ENCODE measurements around the gene CDH23. TPM values are rescaled to one million over a fixed set of nuclear protein-coding genes. Genes with fewer than 3 reads are reported as not detected.

Gene CDH23
- total and polyA plus RNA-seq, 2 of the 8 experiments (the other 6 are each of a cell fraction or from before 2014, with no cell fraction given), result 1.9 to 4.9 TPM

DNA sequence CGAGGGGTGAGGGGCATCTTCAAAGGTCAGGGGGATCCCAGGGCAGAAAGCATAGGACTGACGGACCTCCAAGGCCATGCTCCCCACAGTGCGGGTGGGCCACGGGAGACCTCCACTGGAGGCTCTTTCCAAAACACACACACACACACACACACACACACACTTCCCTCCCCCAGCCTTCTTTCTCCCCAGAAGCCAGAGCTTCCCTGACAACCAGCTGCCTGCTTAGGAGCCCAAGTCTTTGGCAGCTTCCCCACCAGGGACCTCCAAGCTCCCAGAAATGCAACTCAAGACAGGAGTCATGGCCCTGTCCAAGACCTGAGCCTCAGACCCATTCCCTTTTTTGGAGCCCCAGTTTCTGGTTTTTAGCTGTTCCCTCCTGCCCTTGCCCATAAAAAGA is 323.6 kb downstream of the CDH23 start:
- no peak for FAIRE-seq
- Histone ChIP-seq H3K4me3 (ENCODE audit: extremely low read depth in 1 of 4, insufficient read depth in 2 of 4, low read depth in 3 of 4, low read length in 4 of 4) (no peak overlapping the region), H2BK20ac (ENCODE audit: low read length) (no peak overlapping the region), H4K91ac (replicated peaks; ENCODE audit: insufficient read length, low read length) (no peak overlapping the region), H2BK15ac (ENCODE audit: low read length) (peak overlapping the region; percentile 81; the same call in 1 of the 2 replicates), H3K36me3 (ENCODE audit: control insufficient read depth in 2 of 4, insufficient read depth in 4 of 4, low read length in 3 of 4) (no peaks in the 10 kb centered on the region), H2AFZ (ENCODE audit: low read length) (peak overlapping the region; percentile 28; the same call in 1 of the 2 replicates), H2BK12ac (ENCODE audit: low read depth, low read length) (peak overlapping the region; percentile 50; the same call in 1 of the 2 replicates), H4K5ac (ENCODE audit: insufficient read length, low read depth, low read length) (no peak overlapping the region), H3K14ac (ENCODE audit: insufficient read length) (no peak overlapping the region), H3K27me3 (replicated peaks in 1 of 4; ENCODE audit: control insufficient read depth in 3 of 4, extremely low read depth in 1 of 4, insufficient read depth in 3 of 4, low read length in 3 of 4) (peaks cover 0 to 6% (median 0%) of the 10 kb centered on the region in 4 experiments; a peak in 2 of 7 replicates), H2BK5ac (ENCODE audit: low read depth, low read length) (peak overlapping the region; percentile 44; the same call in 1 of the 2 replicates), H2BK120ac (replicated peaks; ENCODE audit: low read depth, low read length) (no peak overlapping the region), H3K79me1 (ENCODE audit: low read depth, low read length) (no peaks in the 10 kb centered on the region), H3K23ac (ENCODE audit: insufficient read length) (no peak overlapping the region), H3K18ac (ENCODE audit: extremely low read depth, low read length) (peak overlapping the region; percentile 32), H3K9ac (replicated peaks in 1 of 4; ENCODE audit: extremely low read depth in 1 of 4, low read depth in 3 of 4, low read length in 3 of 4) (no peak overlapping the region), H3K9me3 (ENCODE audit: insufficient read depth in 2 of 2, low read depth in 1 of 2, low read length in 1 of 2) (no peaks in the 10 kb centered on the region), H3K23me2 (ENCODE audit: low read depth, low read length) (peaks cover 2% of the 10 kb centered on the region; the same call in 1 of the 2 replicates), H3K79me2 (ENCODE audit: control insufficient read depth in 1 of 2, insufficient read depth in 2 of 2, low read length in 2 of 2) (no peaks in the 10 kb centered on the region), H3K4me1 (replicated peaks in 1 of 4; ENCODE audit: control insufficient read depth in 3 of 4, insufficient read depth in 4 of 4, low read length in 3 of 4) (peaks cover 0 to 14% (median 5%) of the 10 kb centered on the region in 4 experiments; a peak in 6 of 7 replicates), H3K56ac (replicated peaks; ENCODE audit: insufficient read length, low read depth, low read length) (no peak overlapping the region), H2AK5ac (ENCODE audit: low read depth, low read length) (no peak overlapping the region), H3K27ac (ENCODE audit: low read depth, low read length) (no peak overlapping the region), H3K4ac (replicated peaks; ENCODE audit: insufficient read length, low read depth, low read length) (peak overlapping the region; percentile 2), H4K8ac (ENCODE audit: extremely low read depth, insufficient read depth, low read length) (no peak overlapping the region), H4K20me1 (replicated peaks in 1 of 2; ENCODE audit: control insufficient read depth in 1 of 2, insufficient read depth in 2 of 2, low read length in 2 of 2) (no peaks in the 10 kb centered on the region), H3K4me2 (ENCODE audit: insufficient read depth in 1 of 2, low read depth in 2 of 2, low read length in 2 of 2) (peak overlapping the region; percentile 17 to 27; a peak in 3 of 4 replicates)
- POLR2A ChIA-PET (ENCODE audit: partially characterized antibody), result interaction anchor here (1.1 to 1.6 kb wide), 3 partner anchors 11 to 93 kb away, joined by 3 to 6 read pairs (median 4); no protein-coding TSS in a partner anchor
- 78% methylated on average over 4 of the region's 4 CpGs; no CpG with 5 or more reads in 1 of the 2 experiments for WGBS, 2 experiments (ENCODE audit: extremely low coverage in 1 of 2, insufficient coverage in 1 of 2, insufficient read length in 1 of 2, insufficient replicate concordance in 2 of 2, low coverage in 1 of 2, low lambda C conversion rate in 2 of 2, missing lambda C conversion rate in 1 of 2)
- no peak for DNase-seq (ENCODE audit: low read depth in 1 of 2, low spot score in 2 of 2)
- CTCF ChIA-PET (ENCODE audit: partially characterized antibody), result interaction anchor here (0.6 to 7.2 kb wide), 14 partner anchors 9 to 499 kb away, joined by 3 to 65 read pairs (median 4); no protein-coding TSS in a partner anchor
- no peak for TF ChIP-seq EZH2 (IDR thresholded peaks at IDR 0.05; ENCODE audit: low read depth, low read length, severe bottlenecking)
